Spleen (tissue), 11 donors: ENCODE data around the gene FOXL3. TPM values are rescaled to one million over a fixed set of nuclear protein-coding genes. Genes with fewer than 3 reads are reported as not detected.

ENCODE experiments used
- DNase-seq: peaks from one replicate; pipeline ENCODE4 v3.0.0-alpha.2; 2020
- H3K27ac ChIP-seq, 8 donors: fragments of 200-600 bp; sonication (generic) in 7 of 8; 1 replicate in 4 of 8; 2 replicates in 4 of 8; pipeline versions ENCODE4 v1.5.0 to v1.8.0; 2016 to 2021; ENCODE audit warnings: inconsistent platforms in 4 of 8, mild to moderate bottlenecking in 4 of 8, moderate library complexity in 1 of 8
- H3K27me3 ChIP-seq, 7 donors: fragments of 200-600 bp; sonication (generic) in 6 of 7; replicated peaks in 1 of 7; 1 replicate in 4 of 7; 2 replicates in 3 of 7; pipeline versions ENCODE4 v1.5.0 to v1.8.0; 2016 to 2021; ENCODE audit warnings: inconsistent platforms in 3 of 7, mild to moderate bottlenecking in 1 of 7
- H3K36me3 ChIP-seq, 6 donors: fragments of 200-600 bp; sonication (generic) in 5 of 6; 1 replicate in 4 of 6; 2 replicates in 2 of 6; pipeline versions ENCODE4 v1.5.0 to v1.8.0; 2016 to 2021; ENCODE audit warnings: inconsistent platforms in 2 of 6
- H3K4me1 ChIP-seq, 6 donors: fragments of 200-600 bp; sonication (generic) in 5 of 6; 1 replicate in 3 of 6; 2 replicates in 3 of 6; pipeline versions ENCODE4 v1.5.0 to v1.8.0; 2016 to 2021; ENCODE audit warnings: inconsistent platforms in 3 of 6
- H3K4me3 ChIP-seq, 8 donors: fragments of 200-600 bp; sonication (generic) in 7 of 8; 1 replicate in 4 of 8; 2 replicates in 4 of 8; pipeline versions ENCODE4 v1.5.0 to v1.8.0; 2016 to 2021; ENCODE audit warnings: inconsistent platforms in 4 of 8, mild to moderate bottlenecking in 4 of 8, moderate library complexity in 2 of 8
- H3K9me3 ChIP-seq, 8 donors: fragments of 200-600 bp; sonication (generic) in 7 of 8; 1 replicate in 4 of 8; 2 replicates in 4 of 8; pipeline versions ENCODE4 v1.5.0 to v1.8.0; 2016 to 2021; ENCODE audit warnings: inconsistent platforms in 4 of 8
- CTCF ChIP-seq, 11 experiments: fragments of 200-600 bp in 7 of 11; fragments of 450-650 bp in 4 of 11; sonication (generic) in 4 of 11; IDR thresholded peaks in 8 of 11; conservative IDR thresholded peaks in 3 of 11; 1 replicate in 7 of 11; 2 replicates in 4 of 11; pipeline versions ENCODE4 v1.4.0 to v1.8.0; 2016 to 2021; ENCODE audit warnings: antibody characterized with exemption in 11 of 11, inconsistent platforms in 4 of 11, mild to moderate bottlenecking in 1 of 11
- POLR2A ChIP-seq, 3 donors: fragments of 450-650 bp; IDR thresholded peaks; one replicate each; pipeline ENCODE4 v1.5.1; 2017; ENCODE audit warnings: antibody characterized with exemption in 3 of 3, mild to moderate bottlenecking in 1 of 3
- POLR2AphosphoS5 ChIP-seq, 3 donors: sonication (generic); formaldehyde crosslinking; IDR thresholded peaks; one replicate each; pipeline ENCODE4 v1.5.1; 2017; ENCODE audit warnings: antibody characterized with exemption in 3 of 3
- WGBS, 5 donors: extraction: QIAGEN DNeasy Blood & Tissue Kit in 3 of 5; methylation state at CpG; one replicate each; pipeline versions ENCODE4 v1.1.5 to v1.1.7; 2013 to 2018; 5-methylcytosine and 5-hydroxymethylcytosine counted together
- intact Hi-C: fragments of 100-400 bp; cut with DNase I; formaldehyde crosslinking; loops from one replicate; pipeline ENCODE4 v1.15.0; 2023; ENCODE audit warnings: low total_unique reads
- polyA plus RNA-seq, 3 donors: library from polyadenylated mRNA; stranded (reverse); fragments of 200-250 nt; gene quantifications; one replicate each; pipeline ENCODE4 v1.2.1, GENCODE V29; 2013
- total RNA-seq, 7 donors: library from RNA; depleted of rRNA in 3 of 7; stranded (reverse); fragments of >200 nt in 3 of 7; fragmentation: NEBNext Ultra II Directional in 4 of 7; extraction: Animal tissue kit (Norgen Biotek cat#: 25700) in 4 of 7; gene quantifications; one replicate each; pipeline versions ENCODE4 v1.1.0 to v1.2.1, GENCODE V29; 2016 to 2021
- donor health status: healthy with polysubstance abuse.
- donor health status: DM: no; HTN: no; CAD: no; lungs with moderate emphysema.
- donor health status: DM: no; HTN: no; CAD: no.
- donor health status: Bipolar disorder and iron deficiency.
- donor health status: healthy.
- donor health status: DM: no; HTN: no; CAD: no.
- donor health status: DM: yes; HTN: yes; CAD: no.

FOXL3 gene
- total and polyA plus RNA-seq, 10 donors = not detected

- TF ChIP-seq POLR2AphosphoS5 (IDR thresholded peaks at IDR 0.05) (no peak), CTCF (IDR thresholded peaks at IDR 0.05 in 8 of 11, conservative IDR thresholded peaks at IDR 0.05 in 3 of 11) (no peak), POLR2A (IDR thresholded peaks at IDR 0.05) (no peak)
- no peak overlapping the region for H3K4me3 ChIP-seq
- intact Hi-C loops = no loop called here
- H3K4me1 ChIP-seq = no peaks in the 10 kb centered on the region
- WGBS, 5 donors = 94 to 97% (median 95%) methylated on average over 38 of the region's 38 CpGs
- H3K36me3 ChIP-seq = peaks cover 0 to 74% (median 22%) of the 10 kb centered on the region in 6 donors
- peaks cover 0 to 3% (median 0%) of the 10 kb centered on the region in 7 donors for H3K27me3 ChIP-seq
- H3K27ac ChIP-seq = no peak overlapping the region
- peak; percentile 60 for DNase-seq
- peaks cover 0 to 3% (median 0%) of the 10 kb centered on the region in 8 donors for H3K9me3 ChIP-seq
Observed at GRCh38 chr7:256461-256940, 33.5 kb upstream of the FOXL3 start.

DNA sequence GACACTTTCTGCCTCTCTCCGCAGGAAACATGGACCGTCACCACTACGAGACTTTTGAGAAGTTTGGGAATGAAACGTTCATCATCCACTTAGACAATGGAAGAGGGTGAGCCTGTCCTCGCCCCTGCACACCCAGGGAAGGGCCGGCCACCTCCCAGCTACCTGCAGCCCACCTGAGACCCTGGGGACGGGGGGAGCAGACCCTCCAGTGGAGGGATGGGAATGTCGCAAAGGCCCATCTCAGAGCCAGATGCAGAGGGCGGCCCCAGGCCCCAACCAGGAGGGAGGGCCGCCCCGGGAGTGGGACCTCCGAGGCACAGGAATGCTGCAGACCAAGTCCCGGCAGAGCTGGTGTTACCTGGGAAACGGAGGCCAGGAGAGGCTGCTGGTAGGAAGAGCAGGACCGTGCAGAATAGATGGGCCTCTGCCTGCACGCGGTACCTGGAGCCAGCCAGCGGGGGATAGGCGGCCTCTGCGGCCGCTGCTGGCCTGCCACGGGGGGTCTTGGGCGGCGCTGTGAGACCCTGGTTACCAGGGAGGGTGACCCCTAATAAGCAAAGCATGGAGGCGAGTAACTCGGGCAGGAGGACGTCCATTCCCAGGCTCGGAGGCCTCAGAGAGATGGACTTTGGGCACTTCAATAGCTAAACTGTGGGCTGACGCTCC lies 32.9 kb upstream of the FOXL3 start:
- peak; percentile 49 for DNase-seq
- intact Hi-C loops = no loop called here
- 89 to 97% (median 94%) methylated on average over 18 to 29 of the region's 29 CpGs for WGBS, 5 donors
- peaks cover 0 to 8% (median under 1%) of the 10 kb centered on the region in 8 donors for H3K9me3 ChIP-seq
- no peak for TF ChIP-seq POLR2AphosphoS5 (IDR thresholded peaks at IDR 0.05)
- TF ChIP-seq CTCF (IDR thresholded peaks at IDR 0.05 in 8 of 11, conservative IDR thresholded peaks at IDR 0.05 in 3 of 11) = no peak
- no peak for TF ChIP-seq POLR2A (IDR thresholded peaks at IDR 0.05)
- H3K36me3 ChIP-seq = peaks cover 0 to 68% (median 21%) of the 10 kb centered on the region in 6 donors
- no peak overlapping the region for H3K27ac ChIP-seq
- no peak overlapping the region for H3K4me3 ChIP-seq
- H3K4me1 ChIP-seq = no peaks in the 10 kb centered on the region
- H3K27me3 ChIP-seq = peaks cover 0 to 3% (median 0%) of the 10 kb centered on the region in 7 donors

DNA sequence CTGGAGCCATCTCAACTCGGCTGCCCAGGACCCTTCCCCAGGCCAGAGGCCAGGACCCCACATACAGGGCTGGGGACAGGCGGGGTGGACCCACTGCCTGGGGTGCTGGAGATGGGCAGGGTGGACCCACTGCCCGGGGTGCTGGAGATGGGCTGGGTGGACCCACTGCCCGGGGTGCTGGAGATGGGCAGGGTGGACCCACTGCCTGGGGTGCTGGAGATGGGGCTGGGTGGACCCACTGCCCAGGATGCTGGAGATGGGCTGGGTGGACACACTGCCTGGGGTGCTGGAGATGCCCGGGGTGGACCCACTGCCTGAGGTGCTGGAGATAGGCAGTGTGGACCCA lies 32.4 kb upstream of the FOXL3 start:
- Histone ChIP-seq H3K27ac (no peak overlapping the region), H3K4me3 (no peak overlapping the region), H3K36me3 (peaks cover 0 to 63% (median 18%) of the 10 kb centered on the region in 6 donors), H3K27me3 (no peaks in the 10 kb centered on the region), H3K9me3 (peaks cover 0 to 14% (median 5%) of the 10 kb centered on the region in 8 donors), H3K4me1 (no peaks in the 10 kb centered on the region)
- intact Hi-C loops = no loop called here
- no peak for DNase-seq
- TF ChIP-seq POLR2AphosphoS5 (IDR thresholded peaks at IDR 0.05) (no peak), CTCF (IDR thresholded peaks at IDR 0.05 in 8 of 11, conservative IDR thresholded peaks at IDR 0.05 in 3 of 11) (no peak), POLR2A (IDR thresholded peaks at IDR 0.05) (no peak)
- WGBS, 5 donors = 62 to 80% (median 79%) methylated on average over 4 to 5 of the region's 5 CpGs

GRCh38 chr7:258476-259190 lies 31.3 kb upstream of the FOXL3 start:
- DNase-seq = peak; percentile 64
- TF ChIP-seq POLR2A (IDR thresholded peaks at IDR 0.05) = no peak
- no peak for TF ChIP-seq CTCF (IDR thresholded peaks at IDR 0.05 in 8 of 11, conservative IDR thresholded peaks at IDR 0.05 in 3 of 11)
- TF ChIP-seq POLR2AphosphoS5 (IDR thresholded peaks at IDR 0.05) = no peak
- 88 to 97% (median 93%) methylated on average over 29 to 31 of the region's 31 CpGs for WGBS, 5 donors
- Histone ChIP-seq H3K4me3 (no peak overlapping the region), H3K9me3 (peaks cover 0 to 17% (median 8%) of the 10 kb centered on the region in 8 donors), H3K4me1 (no peaks in the 10 kb centered on the region), H3K27me3 (no peaks in the 10 kb centered on the region), H3K36me3 (peaks cover 0 to 53% (median 14%) of the 10 kb centered on the region in 6 donors), H3K27ac (no peak overlapping the region)
- intact Hi-C loops = no loop called here
